Measurements from ENCODE around the gene CHST9.

CHST9 gene

GRCh38 chr18:26963292-26963691 is 221.8 kb downstream of the CHST9 start:
- TF ChIP-seq CTCF (IDR thresholded peaks at IDR 0.05; ENCODE audit: low read depth, low read length): no peak
- no peak overlapping the region for H3K4me3 ChIP-seq (ENCODE audit: low read depth, low read length)

- TF ChIP-seq CTCF (IDR thresholded peaks at IDR 0.05; ENCODE audit: low read depth, low read length): no peak
- H3K4me3 ChIP-seq (ENCODE audit: low read depth, low read length): no peak overlapping the region
Measured at GRCh38 chr18:26961839-26962238, 223.3 kb downstream of the CHST9 start.

- no peak overlapping the region for H3K4me3 ChIP-seq (ENCODE audit: low read depth, low read length)
- TF ChIP-seq CTCF (IDR thresholded peaks at IDR 0.05; ENCODE audit: low read depth, low read length): no peak
Measured at GRCh38 chr18:26960911-26961310, 224.2 kb downstream of the CHST9 start.

- TF ChIP-seq CTCF (IDR thresholded peaks at IDR 0.05; ENCODE audit: low read depth, low read length): no peak
- no peak overlapping the region for H3K4me3 ChIP-seq (ENCODE audit: low read depth, low read length)
Measured at GRCh38 chr18:26956863-26957262, 228.2 kb downstream of the CHST9 start.

GRCh38 chr18:26948703-26949102 is 236.4 kb downstream of the CHST9 start:
- TF ChIP-seq CTCF (IDR thresholded peaks at IDR 0.05; ENCODE audit: low read depth, low read length): no peak
- H3K4me3 ChIP-seq (ENCODE audit: low read depth, low read length): no peak overlapping the region

GRCh38 chr18:26943906-26944305 is 241.2 kb downstream of the CHST9 start:
- TF ChIP-seq CTCF (IDR thresholded peaks at IDR 0.05; ENCODE audit: low read depth, low read length): no peak
- no peak overlapping the region for H3K4me3 ChIP-seq (ENCODE audit: low read depth, low read length)

- no peak overlapping the region for H3K4me3 ChIP-seq (ENCODE audit: low read depth, low read length)
- TF ChIP-seq CTCF (IDR thresholded peaks at IDR 0.05; ENCODE audit: low read depth, low read length): no peak
Measured at GRCh38 chr18:26941584-26941983, 243.5 kb downstream of the CHST9 start.

Data from WI38 (cell line).